Right lung (tissue), 5 donors: ENCODE results near the gene COL4A3. TPM values are rescaled to one million over a fixed set of nuclear protein-coding genes. Genes with fewer than 3 reads are reported as not detected.
"Not testable (repeated sequence)": the region's sequence is repeated elsewhere in the genome, so short reads cannot be mapped to it uniquely, and the experiment has no call there.

Source experiments
- DNase-seq, 2 donors: peaks; one replicate each; pipeline ENCODE4 v3.0.0-alpha.2; 2013
- polyA plus RNA-seq, 5 donors: library from polyadenylated mRNA; unstranded; fragments of 120-200 nt; gene quantifications; one replicate each; pipeline versions ENCODE4 v1.2.1 to v1.2.3, GENCODE V29; 2013; ENCODE audit warnings: inconsistent platforms in 1 of 5, low replicate concordance in 1 of 5; ENCODE audit not compliant: insufficient read length in 5 of 5, insufficient read depth in 1 of 5

The COL4A3 gene
- polyA plus RNA-seq, 5 donors: 4.0 to 12.2 (median 10.0) TPM

DNA sequence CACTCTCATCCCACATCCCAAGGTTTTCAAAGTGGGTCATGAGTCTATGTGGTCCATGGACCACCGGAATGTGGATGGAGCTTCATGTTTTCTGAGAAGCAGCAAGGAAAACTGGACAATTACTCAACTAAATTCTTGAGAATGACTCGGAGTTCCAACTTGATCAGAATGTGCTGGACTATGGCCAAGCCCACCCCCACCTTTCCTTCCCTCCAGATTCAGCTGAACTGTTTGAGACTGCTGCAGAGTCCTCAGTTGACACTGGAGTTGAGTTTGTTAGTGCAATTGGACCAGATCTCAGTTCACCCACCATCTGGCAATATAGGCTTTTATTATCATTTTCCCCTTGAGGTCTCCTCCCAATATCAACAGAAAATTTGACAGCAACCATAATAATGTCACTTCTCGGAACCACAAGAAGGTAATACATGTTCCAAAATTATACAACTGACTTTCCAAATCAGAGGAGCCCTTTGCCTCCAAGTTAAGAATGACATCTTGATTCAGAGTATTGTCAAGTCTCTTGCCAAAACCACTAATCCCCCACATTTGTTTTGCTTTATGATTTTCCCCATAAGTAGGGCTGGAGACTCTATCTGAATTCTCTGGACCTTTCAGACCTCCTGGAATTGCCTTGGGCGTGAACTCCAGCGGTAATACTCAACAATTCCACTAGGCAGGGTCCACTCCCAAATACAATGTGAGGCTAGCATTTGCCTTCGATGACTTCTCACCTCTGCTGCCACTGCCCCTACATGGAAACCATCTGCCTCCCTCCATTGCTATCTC, 9.2 kb upstream of the COL4A3 start:
- no peak for DNase-seq

DNA sequence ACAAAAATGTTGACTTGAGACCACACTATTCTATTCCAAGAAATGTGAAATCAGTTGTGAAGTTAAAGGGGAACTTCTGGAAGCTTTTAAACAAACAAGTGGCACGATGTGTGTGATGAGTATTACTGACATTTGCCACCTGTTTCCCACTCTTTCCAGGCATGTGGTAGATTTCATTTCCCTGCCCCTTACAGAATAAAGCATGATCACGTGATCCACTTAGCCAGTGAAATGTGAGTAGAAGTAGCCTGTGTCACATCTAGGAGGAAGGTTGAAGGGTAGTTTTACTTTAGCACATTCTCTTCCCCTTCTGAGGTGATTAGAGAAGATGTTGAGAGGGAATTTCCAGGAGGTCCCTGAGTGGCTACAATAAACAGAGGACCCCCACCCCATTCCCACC, 4.3 kb upstream of the COL4A3 start:
- DNase-seq: no peak

DNA sequence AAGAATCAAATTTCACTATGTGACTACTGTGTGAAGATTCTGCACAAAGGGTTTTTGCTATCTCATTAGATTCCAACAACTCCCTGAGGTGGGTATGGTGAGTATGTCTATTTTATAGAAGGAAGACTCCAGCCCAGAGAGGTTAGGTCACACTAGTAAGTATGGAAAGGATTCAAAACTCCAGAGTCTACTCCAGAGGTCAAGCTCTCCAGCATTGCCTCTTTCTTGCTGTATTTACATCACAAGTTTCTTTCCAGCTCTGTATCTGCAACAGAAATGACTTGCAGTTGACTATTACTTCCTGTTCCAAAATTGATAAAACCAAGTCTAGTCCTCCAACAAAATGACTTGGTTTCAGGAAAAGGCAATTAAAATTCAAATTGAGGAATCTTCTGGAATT, 2.5 kb upstream of the COL4A3 start:
- no peak for DNase-seq

DNA sequence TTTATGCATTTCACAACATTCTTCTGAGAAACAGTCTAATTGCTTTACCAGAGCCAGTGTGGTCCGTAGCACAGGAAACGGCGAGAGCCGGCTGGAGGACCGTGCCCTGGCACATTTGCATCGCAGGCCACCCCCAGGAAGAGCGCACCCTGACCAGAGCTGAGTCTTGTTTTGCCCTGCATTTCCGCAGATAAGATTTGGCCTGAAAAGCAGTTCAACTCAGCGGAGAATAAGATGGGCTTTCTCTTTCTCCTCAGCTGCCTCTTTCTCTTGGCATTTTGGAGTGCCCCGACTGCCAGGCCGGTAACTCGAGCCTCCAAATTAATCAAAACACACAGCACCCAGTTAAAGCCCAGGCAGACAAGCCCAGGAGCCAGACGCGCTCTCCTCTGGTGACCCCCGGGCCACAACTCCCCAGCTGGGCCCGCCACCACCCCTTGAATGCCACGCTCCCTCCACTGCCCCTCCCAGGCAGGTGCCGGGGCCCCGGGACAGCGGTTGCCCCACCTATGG, 883 bp upstream of the COL4A3 start:
- no peak for DNase-seq

DNA sequence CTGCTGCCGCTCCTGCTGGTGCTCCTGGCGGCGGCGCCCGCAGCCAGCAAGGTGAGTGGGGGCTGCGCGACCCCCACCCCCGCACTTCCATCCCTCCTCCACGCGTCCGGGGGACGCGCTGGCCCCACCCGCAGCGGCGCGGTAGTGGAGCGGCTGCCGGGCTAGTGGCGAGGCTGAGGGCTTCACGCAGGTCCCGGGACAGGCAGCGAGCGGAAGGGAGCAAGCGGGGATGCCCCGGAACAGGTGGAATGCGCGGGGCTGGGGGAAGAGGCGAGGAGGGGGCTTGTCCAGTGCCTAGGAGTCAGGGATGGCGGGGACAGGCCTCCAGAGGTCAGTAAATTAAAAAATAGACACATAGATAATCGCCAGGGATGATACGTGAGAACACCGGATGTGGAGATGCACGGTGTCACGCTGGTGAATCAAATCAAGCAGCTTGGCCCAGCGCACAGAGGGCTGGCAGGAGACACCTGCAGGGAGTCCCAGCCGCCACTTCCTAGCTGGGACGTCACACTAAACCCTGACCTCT, 403 bp downstream of the COL4A3 start:
- DNase-seq: no peak

DNA sequence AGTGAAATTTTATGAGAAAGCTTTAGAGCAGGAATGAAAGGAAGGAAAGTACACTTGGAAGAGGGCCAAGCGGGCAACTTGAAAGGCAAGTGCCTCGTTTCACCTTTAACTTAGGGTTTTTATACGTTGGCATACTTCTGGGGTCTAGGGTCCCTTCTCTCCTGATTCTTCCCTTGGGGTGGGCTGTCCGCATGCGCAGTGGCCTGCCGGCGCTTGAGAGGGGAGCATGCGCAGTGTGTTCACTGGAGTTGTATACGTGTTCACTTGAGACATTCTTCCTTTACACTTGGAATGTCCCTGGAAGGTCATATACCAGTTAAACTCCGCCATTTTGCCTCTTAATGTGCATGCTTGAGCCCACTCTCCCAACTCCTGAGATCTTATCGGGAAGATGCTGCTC, 7.4 kb downstream of the COL4A3 start:
- DNase-seq: not testable (repeated sequence)

DNA sequence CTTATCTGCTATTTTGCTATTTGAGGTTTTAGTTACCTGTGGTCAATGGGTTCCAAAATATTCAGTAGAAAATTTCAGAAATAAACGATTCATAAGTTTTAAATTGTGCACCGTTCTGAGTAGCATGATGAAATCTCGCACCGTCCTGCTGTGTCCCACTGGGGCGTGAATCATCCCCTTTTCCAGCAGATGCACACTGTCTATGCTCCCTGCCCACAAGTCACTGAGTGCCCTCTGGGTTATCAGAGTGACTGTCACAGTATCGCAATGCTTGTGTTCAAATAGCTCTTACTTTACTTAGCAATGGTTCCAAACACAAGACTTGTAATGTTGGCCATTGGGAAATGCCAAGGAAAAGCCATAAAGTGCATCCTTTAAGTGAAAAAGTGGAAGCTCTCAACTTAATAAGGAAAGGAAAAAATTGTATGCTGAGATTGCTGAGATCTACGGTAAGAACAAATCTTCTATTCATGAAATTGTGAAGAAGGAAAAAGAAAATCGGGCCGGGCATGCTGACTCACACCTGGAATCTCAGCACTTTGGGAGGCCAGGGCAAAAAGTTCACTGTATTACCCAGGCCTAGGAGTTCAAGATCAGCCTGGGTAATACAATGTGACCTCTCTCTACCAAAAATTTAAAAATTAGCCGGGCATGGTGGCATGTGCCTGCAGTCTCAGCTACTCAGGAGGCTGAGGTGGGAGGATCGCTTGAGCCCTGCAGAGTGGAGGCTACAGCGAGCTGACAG, 13.3 kb downstream of the COL4A3 start:
- no peak for DNase-seq

DNA sequence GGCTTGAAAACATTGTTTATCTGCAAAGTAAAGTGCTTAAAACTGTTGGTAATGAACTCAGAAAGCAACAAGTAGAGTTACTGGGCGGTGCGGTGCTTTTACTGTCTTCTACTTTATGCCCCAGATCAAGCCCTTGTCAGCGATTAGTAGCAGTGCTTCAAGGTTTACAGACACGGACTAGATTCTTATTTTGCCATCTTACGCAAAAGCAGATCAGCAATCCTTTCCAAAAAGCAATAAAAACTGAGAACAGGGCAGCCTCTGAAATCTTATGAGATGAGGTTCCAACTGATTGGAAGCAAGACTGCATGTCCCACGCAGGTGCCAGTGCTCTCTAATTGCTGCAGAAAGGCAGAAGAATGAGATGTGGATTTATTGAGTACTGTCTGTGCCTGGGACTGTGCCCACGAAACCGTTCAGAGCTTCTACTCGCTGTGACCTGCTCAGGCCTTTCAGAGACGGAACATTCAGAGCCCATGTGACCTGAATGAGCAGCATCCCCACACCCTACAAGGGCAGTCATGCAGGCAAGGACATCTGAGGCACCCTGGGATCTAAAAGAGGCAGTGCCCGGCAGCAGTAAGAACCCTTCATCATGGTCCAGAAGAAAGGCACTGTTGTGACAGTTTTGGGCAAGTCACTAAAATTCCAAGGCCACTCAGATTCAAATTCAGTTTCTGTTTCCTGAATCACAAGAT, 15.7 kb downstream of the COL4A3 start:
- DNase-seq: no peak

DNA sequence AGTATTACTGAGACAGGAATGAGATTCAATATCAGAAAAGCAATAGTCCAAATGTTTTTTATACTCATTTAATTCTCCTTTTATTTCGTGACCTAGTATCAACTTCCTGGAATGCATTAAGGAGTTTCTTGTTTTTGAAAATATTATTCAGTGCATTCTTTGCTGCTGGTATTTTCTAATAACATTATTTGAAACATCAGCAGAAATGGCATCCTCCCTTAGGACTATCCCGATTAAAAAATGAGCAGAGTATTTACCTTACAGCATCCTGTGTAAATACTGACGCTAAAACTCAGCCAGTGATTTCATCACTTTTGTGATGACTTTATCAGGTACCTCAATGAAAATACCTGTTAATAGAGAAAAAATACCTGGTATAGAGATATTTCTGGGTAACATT, 16.3 kb downstream of the COL4A3 start:
- DNase-seq: no peak

DNA sequence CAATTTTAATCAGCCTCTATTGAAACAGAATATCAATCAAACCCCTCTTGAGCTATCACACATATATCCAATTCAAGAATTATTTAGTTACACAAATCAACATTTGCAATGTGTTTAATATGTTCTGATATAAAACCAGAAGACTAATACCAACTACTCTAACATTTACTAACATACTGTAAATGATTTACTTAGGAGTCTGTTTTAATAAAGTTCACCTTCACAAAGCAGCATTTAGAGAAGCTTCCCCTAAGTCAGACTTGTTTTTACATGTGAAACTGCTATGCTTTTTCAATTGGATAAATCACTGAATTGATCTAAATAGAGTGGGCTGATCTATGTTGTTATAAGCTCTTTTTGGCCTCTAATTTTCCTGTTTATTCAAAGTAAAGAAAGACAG, 18.3 kb downstream of the COL4A3 start:
- DNase-seq: no peak

DNA sequence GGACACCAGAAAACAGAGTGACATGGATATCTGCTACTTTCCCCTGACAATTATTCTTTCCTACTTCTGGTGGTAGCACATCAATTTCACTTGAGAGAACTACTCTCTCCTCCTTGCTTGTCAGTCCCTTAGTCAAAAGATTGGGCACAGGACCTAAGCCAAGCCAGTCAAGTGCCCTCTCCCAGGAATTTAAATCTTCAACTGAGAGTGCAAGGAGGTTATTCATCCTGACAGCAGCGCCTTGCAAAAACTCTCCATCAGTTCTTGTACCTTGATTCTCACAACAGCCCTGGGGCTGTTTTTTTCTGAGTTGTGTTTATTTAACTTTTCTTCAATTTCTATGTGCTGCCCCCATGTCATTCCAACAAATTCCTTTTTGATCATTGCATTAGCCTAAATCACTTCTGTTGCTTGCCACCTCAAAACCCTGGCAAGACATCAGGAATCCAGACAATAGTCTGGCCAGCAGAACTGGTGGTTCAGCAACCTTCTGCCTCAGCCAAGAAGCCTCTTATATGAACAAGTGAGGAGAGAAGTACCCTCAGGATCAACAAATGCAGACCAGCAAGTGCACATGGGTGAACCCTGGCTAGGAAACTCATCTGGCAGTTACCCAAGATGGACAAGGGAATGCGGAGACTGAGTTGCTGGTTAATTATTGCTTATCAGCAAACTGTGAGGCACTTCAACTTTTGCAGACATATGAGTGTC, 19.4 kb downstream of the COL4A3 start:
- DNase-seq: no peak

DNA sequence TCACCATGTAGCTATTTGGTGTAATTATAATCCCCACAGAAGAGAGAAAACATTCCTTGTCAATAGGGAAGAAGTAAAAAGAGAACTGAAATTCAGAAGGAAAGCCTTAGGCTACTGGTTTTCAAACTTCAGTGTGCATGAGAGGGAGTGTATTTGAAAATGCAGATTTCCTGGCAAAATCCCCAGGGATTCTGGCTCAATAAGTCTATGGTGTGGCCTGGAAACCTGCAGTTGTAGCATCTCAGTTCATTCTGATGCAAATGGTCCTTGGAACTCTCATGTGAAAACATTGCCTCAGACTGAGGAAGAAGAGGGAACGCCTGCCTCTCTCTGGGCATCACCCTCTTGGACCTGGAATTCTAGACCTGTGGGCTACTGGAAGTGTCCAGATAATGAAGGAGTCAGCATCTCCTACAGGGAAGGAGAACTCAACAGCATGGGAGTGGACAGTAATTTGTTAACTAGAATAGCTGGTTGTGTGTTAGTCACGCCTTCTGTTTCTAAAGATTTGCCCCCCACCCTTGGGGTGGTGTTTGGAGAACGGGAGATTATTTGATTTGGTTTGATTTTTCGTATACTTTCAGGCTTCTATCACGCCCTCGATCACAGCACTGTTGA, 21.3 kb downstream of the COL4A3 start:
- no peak for DNase-seq

DNA sequence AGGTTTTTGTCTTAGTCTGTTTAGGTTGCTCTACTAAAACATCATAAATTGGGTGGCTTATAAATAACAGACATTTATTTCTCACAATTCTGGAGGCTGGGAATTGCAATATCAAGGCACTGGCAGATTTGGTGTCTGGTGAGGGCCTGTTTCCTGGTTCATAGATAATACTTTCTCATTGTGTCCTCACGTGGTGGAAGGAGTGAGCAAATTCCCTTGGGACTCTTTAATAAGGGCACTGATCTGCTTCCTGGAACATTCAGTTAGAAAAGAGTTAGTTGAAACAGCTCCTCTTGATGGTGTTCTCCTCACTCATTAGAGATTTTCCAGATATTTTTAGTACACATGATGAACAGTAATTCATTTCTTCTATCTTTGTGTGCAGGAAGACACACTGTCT, 22.3 kb downstream of the COL4A3 start:
- no peak for DNase-seq

DNA sequence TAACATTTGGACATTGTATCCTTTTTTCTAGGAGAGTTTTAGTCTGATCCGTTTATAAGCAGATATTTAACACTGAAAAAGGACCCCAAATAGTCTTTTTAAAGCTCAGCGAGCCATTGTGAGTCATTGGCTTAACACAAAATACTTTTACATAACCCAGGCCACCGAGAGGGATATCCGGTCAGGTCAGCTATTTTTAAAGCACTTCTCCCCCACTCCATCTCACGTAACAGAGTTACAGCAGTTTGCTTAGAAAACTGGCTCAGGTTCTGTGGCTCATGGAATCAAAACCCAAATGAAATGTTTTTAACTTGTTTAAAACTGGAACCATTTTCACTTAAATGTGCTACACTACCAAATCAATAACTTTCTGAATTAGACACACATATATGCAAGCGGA, 23.9 kb downstream of the COL4A3 start:
- peak in 1 of 2 donors; percentile 23 for DNase-seq

DNA sequence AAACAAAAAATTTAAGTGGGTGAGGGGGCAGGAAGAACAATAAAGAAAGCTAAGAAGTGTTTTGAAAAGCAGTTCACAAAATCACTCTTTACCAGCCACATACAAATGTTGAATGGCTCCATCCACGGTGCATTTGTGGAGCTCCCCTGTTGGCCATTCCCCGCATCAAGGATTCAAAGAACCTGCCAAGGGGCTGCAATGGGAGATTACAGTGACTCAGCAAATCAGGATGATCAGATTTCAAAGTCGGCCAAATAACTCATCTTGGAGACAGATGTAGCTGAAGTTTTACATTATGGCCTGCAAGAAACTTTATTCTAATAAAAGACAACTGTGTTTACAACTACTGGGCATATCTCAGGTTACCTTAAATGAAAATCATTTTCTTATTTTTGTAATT, 26.9 kb downstream of the COL4A3 start:
- DNase-seq: no peak

DNA sequence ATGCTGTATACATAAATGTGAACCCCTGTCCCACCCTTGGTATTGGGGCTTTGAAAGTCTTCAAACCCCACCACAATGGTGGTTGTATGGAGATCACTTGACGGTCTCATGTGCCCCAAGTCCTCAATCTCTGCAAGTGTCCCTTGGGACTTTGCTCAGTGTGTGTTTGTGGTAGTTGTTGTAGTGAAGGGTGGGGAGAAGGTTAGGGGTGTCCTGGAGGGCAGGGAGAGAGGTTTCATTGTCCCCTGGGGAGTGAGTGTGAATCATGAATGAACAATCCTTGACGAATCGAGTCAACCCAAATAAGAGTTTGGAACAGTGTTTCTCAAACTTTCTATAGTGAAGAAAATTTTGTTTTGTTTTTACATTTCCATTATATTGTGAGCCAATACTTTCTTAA, 28.1 kb downstream of the COL4A3 start:
- DNase-seq: no peak

DNA sequence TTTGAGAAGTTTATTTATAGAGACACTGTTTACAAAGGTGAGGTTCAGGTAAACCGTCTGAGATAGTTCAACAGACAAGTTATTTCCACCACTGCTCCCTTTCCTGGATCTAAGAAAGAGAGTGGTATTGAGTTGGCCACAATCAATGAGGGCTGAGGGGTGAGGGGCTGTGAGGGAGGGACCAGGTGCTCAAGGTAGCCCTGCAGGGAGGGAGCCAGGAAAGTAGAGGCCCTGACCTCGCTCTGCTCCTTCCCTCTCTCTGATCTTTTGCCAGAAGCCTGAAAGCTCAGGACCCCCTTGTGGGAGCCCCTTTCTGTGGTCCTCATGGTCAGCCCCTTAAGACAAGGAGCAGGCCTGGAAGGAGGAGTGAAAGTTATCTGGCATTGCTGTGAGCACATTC, 29.8 kb downstream of the COL4A3 start:
- no peak for DNase-seq

DNA sequence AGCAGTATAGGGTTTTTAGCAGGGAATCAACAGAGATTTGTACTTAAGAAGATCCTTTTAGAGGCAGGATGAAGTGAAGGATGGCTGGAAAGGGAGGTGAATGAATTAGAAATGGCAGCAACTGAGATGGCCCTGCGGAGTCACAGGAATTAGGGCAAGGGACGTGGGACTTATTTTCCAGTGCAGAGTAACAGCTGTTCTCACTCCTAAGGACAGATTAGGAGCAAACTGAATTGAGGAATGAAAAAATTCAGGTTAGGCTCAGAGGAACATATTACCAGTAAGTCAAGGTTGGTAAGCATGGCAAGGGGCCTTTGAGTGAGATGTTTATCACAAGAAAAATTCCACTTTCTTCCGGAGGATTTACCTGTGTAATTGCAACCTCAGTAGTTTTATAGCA, 34.4 kb downstream of the COL4A3 start:
- DNase-seq: no peak

DNA sequence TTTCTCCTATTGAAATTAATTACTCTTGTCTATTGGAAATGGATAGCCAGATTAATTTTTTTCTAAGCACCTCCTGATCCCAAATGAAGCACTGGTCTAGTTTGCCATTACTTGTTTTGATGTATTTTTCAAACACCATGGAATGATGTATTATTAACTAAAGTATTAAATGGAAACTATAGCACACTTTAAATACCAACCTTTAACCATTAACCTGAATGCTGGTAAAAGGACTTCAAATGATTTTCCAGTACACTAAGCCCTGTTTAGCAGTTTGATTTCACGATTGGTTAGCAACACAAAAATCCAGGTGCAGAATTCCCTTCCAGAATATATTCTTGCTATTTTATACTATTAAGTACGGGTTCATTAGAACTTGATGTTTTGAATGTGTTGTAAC, 37.3 kb downstream of the COL4A3 start:
- no peak for DNase-seq

DNA sequence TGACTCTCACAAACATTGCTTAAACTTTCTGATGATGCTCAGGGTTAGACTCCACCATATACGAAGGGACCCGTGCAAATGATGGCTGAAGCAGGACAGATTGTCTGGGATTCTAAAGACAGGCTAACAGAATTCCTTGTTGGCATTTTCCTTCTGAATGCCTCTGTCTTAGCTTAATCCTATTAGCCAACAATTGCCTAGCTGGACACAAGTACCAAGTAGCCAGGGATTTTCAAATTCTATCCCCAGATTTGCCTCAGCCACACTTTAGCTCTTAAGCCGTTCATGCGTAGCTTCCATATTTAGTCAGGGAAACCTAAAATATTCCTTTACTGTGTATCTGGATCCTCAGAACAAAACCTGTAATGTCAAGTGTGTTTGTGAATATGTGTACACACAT, 40.0 kb downstream of the COL4A3 start:
- DNase-seq: no peak

DNA sequence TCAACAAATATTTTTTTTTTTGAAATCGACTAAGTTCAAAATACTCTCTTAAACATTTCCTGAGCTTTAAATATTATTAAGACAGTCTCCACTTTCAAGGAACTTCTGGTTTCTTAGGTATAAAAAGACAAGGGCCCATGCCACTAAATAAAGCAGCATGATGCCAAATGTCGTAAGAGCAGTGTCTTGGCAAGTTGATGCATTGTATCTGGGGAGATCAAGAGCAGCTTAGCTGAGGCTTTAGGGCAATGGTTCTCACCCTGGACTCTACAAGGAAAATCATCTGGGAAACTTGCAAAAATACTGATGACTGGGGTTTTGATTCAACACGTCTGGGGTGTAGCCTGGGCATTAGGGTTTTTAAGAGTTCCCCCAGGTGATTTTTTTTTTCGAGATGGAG, 41.3 kb downstream of the COL4A3 start:
- DNase-seq: no peak
